HG03469 (cell line): ENCODE results near the gene SLIT3.

Experiments
- ATAC-seq: cut with Tn5 transposase; IDR thresholded peaks from one replicate; pipeline ENCODE4 v1.9.1; 2021; ENCODE audit warnings: mild to moderate bottlenecking, moderate library complexity, moderate number of reproducible peaks; ENCODE audit not compliant: unreplicated experiment

SLIT3 gene

DNA sequence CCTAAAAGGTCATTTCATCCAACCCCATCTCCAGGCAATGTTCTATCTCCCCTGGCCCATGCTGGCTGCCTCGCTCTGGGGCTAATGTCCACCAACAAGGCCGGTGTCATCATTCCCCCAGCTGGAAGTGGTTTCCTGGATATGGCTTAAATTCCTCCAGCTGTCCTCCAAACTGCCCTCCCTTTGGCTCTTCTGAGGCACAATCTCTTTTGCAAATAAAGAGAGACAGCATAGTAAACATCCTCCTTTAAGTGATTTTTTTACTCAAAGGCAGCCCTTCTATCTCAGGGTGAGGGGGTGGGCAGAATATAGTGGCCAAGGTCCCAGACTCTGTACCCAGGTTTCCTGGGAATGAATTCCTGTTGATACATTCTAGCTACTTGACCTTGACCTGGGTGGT is 604.3 kb downstream of the SLIT3 start:
- ATAC-seq = no peak

GRCh38 chr5:168695301-168695835 is 605.6 kb downstream of the SLIT3 start:
- ATAC-seq = no peak

DNA sequence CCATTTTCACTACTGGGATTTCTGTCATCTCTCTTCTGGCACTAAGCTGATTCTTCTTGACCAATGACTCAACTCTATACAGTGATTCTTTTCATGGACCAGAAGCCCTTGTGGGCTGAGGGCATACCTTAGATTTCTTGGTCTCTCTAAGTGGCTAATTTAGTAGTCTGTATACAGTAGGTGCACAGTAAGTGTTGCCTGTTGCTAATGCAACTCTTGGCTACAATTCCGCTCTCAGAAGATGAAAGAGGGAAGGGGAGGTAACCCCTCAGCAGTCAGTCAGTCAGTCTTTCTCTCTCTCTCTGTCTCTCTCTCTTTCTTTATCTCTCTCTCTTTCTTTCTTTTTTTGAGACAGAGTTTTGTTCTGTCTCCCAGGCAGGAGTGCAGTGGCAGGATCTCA is 606.6 kb downstream of the SLIT3 start:
- ATAC-seq = no peak

GRCh38 chr5:168693883-168694282 is 607.1 kb downstream of the SLIT3 start:
- ATAC-seq = no peak

DNA sequence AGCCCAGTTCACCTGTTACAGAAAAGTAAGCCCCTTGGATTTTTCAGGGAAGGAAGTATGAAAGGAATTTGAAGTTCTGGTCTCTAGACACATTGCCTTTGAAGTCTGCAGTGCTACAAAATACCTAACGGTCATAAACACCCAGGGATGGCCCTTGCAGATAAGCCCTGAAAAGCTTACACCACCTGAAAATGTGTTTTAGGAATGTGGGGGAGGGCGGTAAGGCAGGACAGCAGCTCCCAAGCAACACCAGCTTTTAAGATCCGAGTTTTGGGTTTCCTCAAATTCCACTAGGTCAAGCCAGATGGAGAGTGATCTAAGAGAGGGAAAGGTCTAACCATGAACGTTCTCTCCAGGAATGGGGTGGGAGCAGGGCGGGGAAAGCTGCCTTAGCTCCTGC is 607.6 kb downstream of the SLIT3 start:
- ATAC-seq = no peak

- ATAC-seq = no peak
These were observed 609.0 kb downstream of the SLIT3 start for GRCh38 chr5:168691891-168692290.

DNA sequence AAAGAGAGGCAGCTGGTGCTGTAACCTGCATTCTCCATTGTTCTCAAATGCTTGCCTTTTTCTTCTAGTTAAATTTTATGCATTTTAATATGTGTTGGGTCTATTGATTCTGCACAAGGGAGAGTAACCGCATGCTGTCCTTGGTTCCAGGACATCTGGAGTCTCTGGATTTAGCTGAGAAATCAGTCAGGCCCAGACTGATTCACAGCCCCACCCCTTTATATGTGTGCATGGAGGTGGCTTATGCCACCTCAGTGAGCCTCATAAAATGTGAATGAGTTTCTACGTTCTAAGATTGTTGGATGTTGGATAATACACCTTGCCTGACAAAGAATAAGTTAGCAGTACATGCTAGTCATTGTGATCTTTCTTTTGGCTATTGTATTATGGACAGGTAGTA is 611.7 kb downstream of the SLIT3 start:
- no peak for ATAC-seq

- no peak for ATAC-seq
These were observed 614.1 kb downstream of the SLIT3 start for GRCh38 chr5:168686837-168687236.

DNA sequence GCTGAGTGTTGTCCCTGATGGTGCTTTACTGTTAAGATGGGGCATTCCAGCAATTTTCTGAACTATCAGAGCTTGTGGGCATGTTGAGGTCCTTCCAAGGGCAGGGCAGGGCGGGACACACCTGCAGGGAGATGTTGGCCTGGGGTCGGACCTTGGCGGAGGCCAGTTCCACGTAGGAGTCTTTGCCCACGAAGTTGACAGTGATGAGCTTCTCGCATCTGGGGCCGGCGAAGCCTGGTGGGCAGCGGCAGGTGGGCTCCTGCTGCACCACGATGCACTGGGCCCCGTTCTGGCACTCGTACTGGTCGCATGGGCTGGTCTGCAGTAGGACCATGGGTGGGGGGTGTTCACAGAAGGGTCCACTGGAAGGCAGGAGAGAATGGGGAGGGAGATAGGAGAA is 615.4 kb downstream of the SLIT3 start:
- ATAC-seq = no peak

DNA sequence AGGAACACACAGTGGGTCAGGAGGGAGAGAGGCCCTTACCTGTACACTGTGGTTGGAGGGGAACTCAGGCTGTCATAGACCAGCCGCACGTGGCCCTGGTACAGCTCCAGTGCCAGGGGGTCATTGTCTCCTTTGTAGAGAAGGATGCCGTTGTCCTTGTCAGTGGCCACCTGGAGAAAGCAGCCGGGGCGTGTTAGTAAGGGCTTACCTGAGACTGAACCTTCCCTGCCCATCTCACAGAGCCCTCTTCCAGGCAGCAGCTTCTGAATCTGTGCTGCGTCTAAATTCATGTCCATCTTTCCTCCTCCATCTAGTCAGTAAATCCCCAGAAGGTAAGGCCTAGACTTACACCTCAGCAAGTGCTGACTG is 617.0 kb downstream of the SLIT3 start:
- no peak for ATAC-seq

DNA sequence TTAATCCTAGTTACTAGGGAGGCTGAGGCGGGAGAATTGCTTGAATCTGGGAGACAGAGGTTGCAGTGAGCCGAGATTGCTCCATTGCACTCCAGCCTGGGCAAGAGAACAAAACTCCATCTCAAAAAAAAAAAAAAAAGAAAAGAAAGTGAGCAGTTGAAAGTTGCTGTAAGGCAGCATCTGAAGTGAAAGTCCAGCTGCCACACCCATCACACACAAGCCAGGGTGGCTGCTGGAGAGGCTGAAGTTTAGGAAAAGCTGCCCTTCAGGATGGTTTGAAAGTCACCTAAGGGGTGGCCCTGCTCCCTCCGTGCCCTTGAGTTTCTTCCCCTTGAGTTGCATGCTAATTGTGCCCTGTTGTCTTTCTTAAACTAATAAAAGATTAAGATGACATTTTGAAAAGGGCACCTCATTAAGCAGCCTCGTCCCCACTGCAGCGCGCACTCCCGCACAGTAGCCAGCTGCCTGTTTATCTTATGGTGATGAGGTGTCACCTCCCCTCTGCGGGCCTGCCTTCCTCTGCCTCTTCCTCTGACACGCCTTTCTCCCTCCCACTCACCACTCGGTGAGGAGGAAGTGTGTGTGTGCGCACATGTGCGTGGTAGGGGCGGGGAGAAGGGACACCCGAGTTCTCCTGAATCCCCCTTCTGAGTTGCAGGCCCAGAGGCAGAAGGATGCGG is 617.6 kb downstream of the SLIT3 start:
- ATAC-seq = no peak

GRCh38 chr5:168681556-168682183 is 619.3 kb downstream of the SLIT3 start:
- no peak for ATAC-seq

DNA sequence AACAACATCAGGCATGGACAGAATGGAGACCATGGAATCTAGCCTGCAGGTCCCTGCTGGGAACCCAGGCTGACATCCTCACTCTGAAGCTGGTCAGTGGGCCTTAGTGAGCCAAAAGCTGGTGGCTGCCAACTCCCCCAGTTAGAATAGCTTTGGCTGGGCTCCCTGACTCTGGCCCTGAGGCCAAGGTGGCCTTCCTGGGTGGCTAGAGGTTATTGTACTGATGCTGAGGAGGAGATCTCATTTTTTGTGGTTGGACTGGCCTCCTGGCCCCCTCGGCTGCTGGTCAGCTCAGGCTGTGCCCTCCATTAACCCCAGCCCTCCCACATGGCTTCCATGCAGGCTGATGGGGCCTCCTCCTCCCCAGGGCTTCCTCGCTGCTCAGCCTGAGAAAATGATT is 620.5 kb downstream of the SLIT3 start:
- ATAC-seq = no peak

- ATAC-seq = no peak
These were observed 621.4 kb downstream of the SLIT3 start for GRCh38 chr5:168679515-168679920.

GRCh38 chr5:168676501-168676900 is 624.4 kb downstream of the SLIT3 start:
- no peak for ATAC-seq

GRCh38 chr5:168675883-168676408 is 625.0 kb downstream of the SLIT3 start:
- no peak for ATAC-seq

DNA sequence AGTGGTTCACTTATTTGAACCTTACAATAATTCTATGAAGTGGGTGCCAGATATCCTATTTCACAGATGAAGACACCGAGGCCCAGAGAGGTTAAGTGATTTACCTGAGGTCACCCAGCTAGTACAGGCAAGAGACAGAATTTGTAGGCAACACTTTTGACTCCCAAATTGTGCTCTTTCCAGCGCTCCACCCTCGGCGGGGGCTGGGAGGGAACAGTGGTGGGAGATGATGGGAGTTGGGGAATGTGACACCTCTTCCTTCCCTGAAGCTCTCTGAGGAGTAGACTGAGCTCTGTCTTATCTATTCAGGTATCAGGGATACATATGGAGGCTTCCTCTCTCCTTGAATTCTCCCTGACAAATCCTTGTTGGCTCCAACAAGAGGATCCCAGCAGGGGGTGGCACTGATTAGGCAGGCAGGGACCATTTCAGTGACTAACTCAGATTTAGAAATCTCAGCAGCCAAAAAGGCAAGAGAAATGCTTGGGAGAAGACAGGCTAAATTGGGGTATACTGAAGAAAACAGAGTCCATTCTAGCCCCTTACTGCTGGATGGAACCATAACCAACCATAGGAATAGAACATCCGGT is 626.0 kb downstream of the SLIT3 start:
- ATAC-seq = no peak

- ATAC-seq = no peak
These were observed 628.1 kb downstream of the SLIT3 start for GRCh38 chr5:168672888-168673287.

GRCh38 chr5:168672016-168672415 is 628.9 kb downstream of the SLIT3 start:
- ATAC-seq = no peak

- ATAC-seq = no peak
These were observed 629.9 kb downstream of the SLIT3 start for GRCh38 chr5:168670881-168671575.

GRCh38 chr5:168669668-168670378 is 631.1 kb downstream of the SLIT3 start:
- ATAC-seq = no peak
